Thyroid gland (tissue), 4 donors: ENCODE measurements around the gene CBLC. TPM values are rescaled to one million over a fixed set of nuclear protein-coding genes. Genes with fewer than 3 reads are reported as not detected.
A peak's percentile ranks its signal among the peaks of the same experiment; 100 is the strongest.

ENCODE experiments used
- DNase-seq, 2 donors: peaks; one replicate each; pipeline ENCODE4 v3.0.0-alpha.2; 2019
- H3K27ac ChIP-seq, 3 donors: fragments of 200-600 bp; sonication (generic); 1 replicate in 2 of 3; 2 replicates in 1 of 3; pipeline ENCODE4 v1.5.1; 2016 to 2019; ENCODE audit warnings: mild to moderate bottlenecking in 1 of 3, moderate library complexity in 1 of 3
- H3K27me3 ChIP-seq: fragments of 200-600 bp; sonication (generic); one replicate; pipeline ENCODE4 v1.5.1; 2019
- H3K36me3 ChIP-seq, 2 donors: fragments of 200-600 bp; sonication (generic); one replicate each; pipeline ENCODE4 v1.5.1; 2016 to 2019
- H3K4me1 ChIP-seq, 2 donors: fragments of 200-600 bp; sonication (generic); one replicate each; pipeline ENCODE4 v1.5.1; 2017 to 2019
- H3K4me3 ChIP-seq, 3 donors: fragments of 200-600 bp; sonication (generic); replicated peaks in 1 of 3; 1 replicate in 2 of 3; 2 replicates in 1 of 3; pipeline ENCODE4 v1.5.1; 2016; ENCODE audit warnings: mild to moderate bottlenecking in 1 of 3
- H3K9me3 ChIP-seq: fragments of 200-600 bp; sonication (generic); one replicate; pipeline ENCODE4 v1.5.1; 2017
- CTCF ChIP-seq, 6 experiments: fragments of 200-600 bp in 3 of 6; fragments of 450-650 bp in 3 of 6; sonication (generic) in 3 of 6; IDR thresholded peaks; one replicate each; pipeline ENCODE4 v1.5.1; 2016 to 2019; ENCODE audit warnings: antibody characterized with exemption in 6 of 6, mild to moderate bottlenecking in 2 of 6, inconsistent platforms in 1 of 6, moderate library complexity in 1 of 6
- POLR2A ChIP-seq, 2 donors: fragments of 450-650 bp; IDR thresholded peaks; one replicate each; pipeline ENCODE4 v1.6.1; 2017; ENCODE audit warnings: antibody characterized with exemption in 2 of 2, mild to moderate bottlenecking in 2 of 2, moderate library complexity in 1 of 2
- WGBS, 2 donors: methylation state at CpG; one replicate each; pipeline ENCODE4 v1.1.5; 2017; 5-methylcytosine and 5-hydroxymethylcytosine counted together
- intact Hi-C: fragments of 100-400 bp; cut with DNase I; formaldehyde crosslinking; loops from one replicate; pipeline ENCODE4 v1.15.1; 2023
- total RNA-seq, 4 donors: library from RNA; depleted of rRNA; stranded (reverse); fragments of >200 nt; gene quantifications; one replicate each; pipeline ENCODE4 v1.2.3, GENCODE V29; 2016

Gene CBLC
- total RNA-seq, 4 donors from 2014 or later: 2.0 to 5.6 (median 3.1) TPM

- DNase-seq: no peak
- 95 to 100% methylated on average over 2 of the region's 2 CpGs for WGBS, 2 donors
- no peaks in the 10 kb centered on the region for H3K27me3 ChIP-seq
- H3K27ac ChIP-seq: no peak overlapping the region
- TF ChIP-seq POLR2A (IDR thresholded peaks at IDR 0.05): no peak
- no peak for TF ChIP-seq CTCF (IDR thresholded peaks at IDR 0.05)
- no peaks in the 10 kb centered on the region for H3K36me3 ChIP-seq
- no peaks in the 10 kb centered on the region for H3K9me3 ChIP-seq
- intact Hi-C loops: loop anchor here (2.0 kb wide), 1 partner anchor 30 kb away; the partner anchor contains the start of gene BCAM
- H3K4me1 ChIP-seq: peaks cover 0 to 9% of the 10 kb centered on the region in 2 donors
- H3K4me3 ChIP-seq: no peak overlapping the region
These were observed 61.6 kb downstream of the CBLC start for GRCh38 chr19:44839276-44839675.

GRCh38 chr19:44840811-44841210, 63.1 kb downstream of the CBLC start:
- Histone ChIP-seq H3K27ac (peak overlapping the region in 1 of 3 donors; percentile 29), H3K36me3 (no peaks in the 10 kb centered on the region), H3K9me3 (no peaks in the 10 kb centered on the region), H3K4me1 (peaks cover 6 to 18% of the 10 kb centered on the region in 2 donors), H3K27me3 (no peaks in the 10 kb centered on the region), H3K4me3 (no peak overlapping the region)
- TF ChIP-seq CTCF (IDR thresholded peaks at IDR 0.05) (no peak), POLR2A (IDR thresholded peaks at IDR 0.05) (no peak)
- DNase-seq: peak; percentile 75 to 81
- WGBS, 2 donors: 15 to 45% methylated on average over 6 to 7 of the region's 7 CpGs
- intact Hi-C loops: no loop called here

GRCh38 chr19:44841231-44841630, 63.5 kb downstream of the CBLC start:
- Histone ChIP-seq H3K9me3 (no peaks in the 10 kb centered on the region), H3K36me3 (no peaks in the 10 kb centered on the region), H3K27ac (peak overlapping the region in 1 of 3 donors; percentile 58), H3K4me1 (peaks cover 6 to 18% of the 10 kb centered on the region in 2 donors), H3K4me3 (no peak overlapping the region), H3K27me3 (no peaks in the 10 kb centered on the region)
- DNase-seq: peak; percentile 69 to 86
- intact Hi-C loops: no loop called here
- 26 to 32% methylated on average over 3 of the region's 3 CpGs for WGBS, 2 donors
- no peak for TF ChIP-seq POLR2A (IDR thresholded peaks at IDR 0.05)
- TF ChIP-seq CTCF (IDR thresholded peaks at IDR 0.05): peak in 1 of 6 experiments; percentile 20

- intact Hi-C loops: loop anchor here (5.0 kb wide), 1 partner anchor 42 kb away; no protein-coding TSS in a partner anchor
- TF ChIP-seq POLR2A (IDR thresholded peaks at IDR 0.05) (no peak), CTCF (IDR thresholded peaks at IDR 0.05) (no peak)
These were observed 67.6 kb downstream of the CBLC start for GRCh38 chr19:44845286-44845611.

GRCh38 chr19:44845612-44846454, 68.1 kb downstream of the CBLC start, which contains the start of gene NECTIN2:
Gene NECTIN2 (plus strand): TSS chr19:44846297. CDS start chr19:44846526, 229 bp downstream.
- TF ChIP-seq CTCF (IDR thresholded peaks at IDR 0.05): peak in 5 of 6 experiments; percentile 25 to 76 (median 57)
- TF ChIP-seq POLR2A (IDR thresholded peaks at IDR 0.05): peak; percentile 81 to 90
- H3K27me3 ChIP-seq: no peaks in the 10 kb centered on the region
- no peaks in the 10 kb centered on the region for H3K9me3 ChIP-seq
- H3K4me3 ChIP-seq: peak within 1 kb of the TSS; percentile 42 to 85 (median 47)
- intact Hi-C loops: loop anchor here (5.0 kb wide), 1 partner anchor 41 kb away; no protein-coding TSS in a partner anchor
- 1% methylated on average over 36 to 60 of the region's 67 CpGs for WGBS, 2 donors
- peaks cover 29 to 42% of the 10 kb centered on the region in 2 donors for H3K4me1 ChIP-seq
- DNase-seq: peak; percentile 100
- H3K27ac ChIP-seq: peak within 1 kb of the TSS; percentile 79 to 93 (median 92)
- H3K36me3 ChIP-seq: no peaks in the 10 kb centered on the region

More at GRCh38 chr19:44845286-44845611, 67.6 kb downstream of the CBLC start:
- Histone ChIP-seq H3K36me3 (no peaks in the 10 kb centered on the region), H3K27ac (peak overlapping the region in 2 of 3 donors; percentile 80 to 82), H3K9me3 (no peaks in the 10 kb centered on the region), H3K4me1 (peaks cover 28 to 42% of the 10 kb centered on the region in 2 donors), H3K4me3 (peak overlapping the region in 1 of 3 donors; percentile 85), H3K27me3 (no peaks in the 10 kb centered on the region)
- 12 to 19% methylated on average over 12 of the region's 12 CpGs for WGBS, 2 donors
- peak in 1 of 2 donors; percentile 54 for DNase-seq
